Keratinocyte (primary cell): ENCODE data around the gene CHST8. TPM values are rescaled to one million over a fixed set of nuclear protein-coding genes. Genes with fewer than 3 reads are reported as not detected.

ENCODE experiments used
- DNase-seq: peaks from one replicate; pipeline ENCODE4 v3.0.0-alpha.2; 2011; ENCODE audit warnings: low read depth, missing footprints, low spot score
- FAIRE-seq: peaks from 2 replicates; lab custom pipeline; 2011; peaks lifted over from hg19 to GRCh38; lab: Jason Lieb, UNC
- H2AFZ ChIP-seq: 2 replicates; pipeline ENCODE4 v1.6.0; 2012; ENCODE audit warnings: low read length, control low read depth, inconsistent platforms; ENCODE audit not compliant: control insufficient read depth
- H3K27ac ChIP-seq: 2 replicates; pipeline ENCODE4 v1.5.1; 2011; ENCODE audit warnings: low read length; ENCODE audit not compliant: control insufficient read depth, insufficient read depth
- H3K27me3 ChIP-seq: 3 replicates; pipeline ENCODE4 v1.6.0; 2011; ENCODE audit warnings: low read length; ENCODE audit not compliant: control insufficient read depth, insufficient read depth; ENCODE audit errors: extremely low read depth
- H3K36me3 ChIP-seq, 2 experiments: 2 replicates in 1 of 2; 3 replicates in 1 of 2; pipeline ENCODE4 v1.5.1; 2011; ENCODE audit warnings: low read length in 2 of 2, mild to moderate bottlenecking in 1 of 2; ENCODE audit not compliant: control insufficient read depth in 2 of 2, insufficient read depth in 2 of 2; ENCODE audit errors: extremely low read depth in 1 of 2
- H3K4me1 ChIP-seq: 3 replicates; pipeline ENCODE4 v1.5.1; 2011; ENCODE audit warnings: low read length; ENCODE audit not compliant: control insufficient read depth, insufficient read depth; ENCODE audit errors: extremely low read depth
- H3K4me2 ChIP-seq: 3 replicates; pipeline ENCODE4 v1.6.0; 2011; ENCODE audit warnings: low read depth, low read length; ENCODE audit not compliant: control insufficient read depth, insufficient read depth; ENCODE audit errors: extremely low read depth
- H3K4me3 ChIP-seq, 3 experiments: fragments of 200-600 bp in 1 of 3; sonication (generic) in 1 of 3; 2 replicates in 2 of 3; 3 replicates in 1 of 3; pipeline ENCODE4 v1.5.1; 2011 to 2016; ENCODE audit warnings: low read length in 3 of 3, mild to moderate bottlenecking in 3 of 3, control low read depth in 2 of 3, inconsistent platforms in 1 of 3, low read depth in 1 of 3, mixed read lengths in 1 of 3, mixed run types in 1 of 3, moderate library complexity in 1 of 3; ENCODE audit not compliant: control insufficient read depth in 2 of 3, insufficient read depth in 2 of 3; ENCODE audit errors: extremely low read depth in 1 of 3
- H3K79me2 ChIP-seq: 2 replicates; pipeline ENCODE4 v1.6.0; 2012; ENCODE audit warnings: low read length; ENCODE audit not compliant: control insufficient read depth, insufficient read depth
- H3K9ac ChIP-seq: 3 replicates; pipeline ENCODE4 v1.6.0; 2011; ENCODE audit warnings: low read length; ENCODE audit not compliant: control insufficient read depth, insufficient read depth; ENCODE audit errors: extremely low read depth
- H3K9me1 ChIP-seq: 3 replicates; pipeline ENCODE4 v1.6.0; 2011; ENCODE audit warnings: low read length; ENCODE audit not compliant: control insufficient read depth, insufficient read depth; ENCODE audit errors: extremely low read depth
- H3K9me3 ChIP-seq: 2 replicates; pipeline ENCODE4 v1.5.1; 2012; ENCODE audit warnings: low read depth, low read length; ENCODE audit not compliant: control insufficient read depth
- H4K20me1 ChIP-seq: 3 replicates; pipeline ENCODE4 v1.6.0; 2011; ENCODE audit warnings: low read length; ENCODE audit not compliant: control insufficient read depth, insufficient read depth; ENCODE audit errors: extremely low read depth
- EZH2 ChIP-seq: IDR thresholded peaks from one replicate; pipeline ENCODE4 v1.6.1; 2012; ENCODE audit warnings: inconsistent platforms, mild to moderate bottlenecking, low read length, moderate library complexity
- dilution Hi-C: fragments of 300-500 bp; cut with MboI; formaldehyde crosslinking; loops from one replicate; pipeline ENCODE4 v1.7.0; 2020; ENCODE audit warnings: low sequenced_read_pairs; ENCODE audit not compliant: extremely low pct_ligation_motif_present
- polyA plus RNA-seq, 5 experiments: library from polyadenylated mRNA; depleted of rRNA in 3 of 5; stranded (reverse) in 3 of 5; stranded (forward) in 1 of 5; unstranded in 1 of 5; fragments of >200 nt; gene quantifications; 1 replicate in 1 of 5; 2 replicates in 3 of 5; 3 replicates in 1 of 5; pipeline versions ENCODE4 v1.2.1 to v1.2.3, GENCODE V29; 2011 to 2012; ENCODE audit warnings: missing spikeins in 2 of 5, low read depth in 1 of 5, low replicate concordance in 1 of 5
- TF ChIP-seq, protein P1 (sequence below), 3 experiments: IDR thresholded peaks in 1 of 3; conservative IDR thresholded peaks in 1 of 3; optimal IDR thresholded peaks in 1 of 3; 2 replicates in 2 of 3; 3 replicates in 1 of 3; pipeline versions ENCODE3 to v1.5.1; 2011; ENCODE audit warnings: low read length in 3 of 3, mild to moderate bottlenecking in 3 of 3, moderate library complexity in 2 of 3, control low read depth in 1 of 3, inconsistent platforms in 1 of 3; ENCODE audit not compliant: insufficient read depth in 2 of 3; ENCODE audit errors: extremely low read depth in 1 of 3

Gene CHST8
- polyA plus RNA-seq, 1 donor (not counting 4 experiments of a cell fraction or from before 2014, with no cell fraction given), result not detected

DNA sequence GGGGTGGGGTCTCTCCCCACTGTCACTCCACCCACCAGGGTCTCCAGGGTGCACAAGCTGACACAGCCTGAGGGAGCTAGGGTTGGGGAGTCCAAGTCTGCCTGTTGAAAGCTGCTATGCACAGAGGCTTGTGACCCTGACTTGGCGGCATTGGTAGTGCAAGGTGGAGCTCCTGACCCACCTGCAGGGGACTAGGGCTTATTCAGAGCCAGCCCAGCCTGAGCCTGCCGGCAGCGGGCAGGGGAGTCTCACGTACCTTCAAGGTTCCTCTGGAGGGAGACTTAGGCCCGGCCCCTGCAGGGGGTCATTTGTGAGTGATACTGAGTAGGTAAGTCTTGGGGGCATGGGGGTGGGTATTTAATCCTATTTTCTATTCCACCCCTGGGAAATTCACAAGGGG is 179.7 kb downstream of the CHST8 start:
- no peak overlapping the region for H2AFZ ChIP-seq
- H4K20me1 ChIP-seq, result peaks cover 10% of the 10 kb centered on the region
- FAIRE-seq (no peak), DNase-seq (no peak)
- no peak overlapping the region for H3K9ac ChIP-seq
- H3K9me1 ChIP-seq, result peaks cover 3% of the 10 kb centered on the region
- TF ChIP-seq EZH2, result no peak
- TF ChIP-seq, protein P1, sequence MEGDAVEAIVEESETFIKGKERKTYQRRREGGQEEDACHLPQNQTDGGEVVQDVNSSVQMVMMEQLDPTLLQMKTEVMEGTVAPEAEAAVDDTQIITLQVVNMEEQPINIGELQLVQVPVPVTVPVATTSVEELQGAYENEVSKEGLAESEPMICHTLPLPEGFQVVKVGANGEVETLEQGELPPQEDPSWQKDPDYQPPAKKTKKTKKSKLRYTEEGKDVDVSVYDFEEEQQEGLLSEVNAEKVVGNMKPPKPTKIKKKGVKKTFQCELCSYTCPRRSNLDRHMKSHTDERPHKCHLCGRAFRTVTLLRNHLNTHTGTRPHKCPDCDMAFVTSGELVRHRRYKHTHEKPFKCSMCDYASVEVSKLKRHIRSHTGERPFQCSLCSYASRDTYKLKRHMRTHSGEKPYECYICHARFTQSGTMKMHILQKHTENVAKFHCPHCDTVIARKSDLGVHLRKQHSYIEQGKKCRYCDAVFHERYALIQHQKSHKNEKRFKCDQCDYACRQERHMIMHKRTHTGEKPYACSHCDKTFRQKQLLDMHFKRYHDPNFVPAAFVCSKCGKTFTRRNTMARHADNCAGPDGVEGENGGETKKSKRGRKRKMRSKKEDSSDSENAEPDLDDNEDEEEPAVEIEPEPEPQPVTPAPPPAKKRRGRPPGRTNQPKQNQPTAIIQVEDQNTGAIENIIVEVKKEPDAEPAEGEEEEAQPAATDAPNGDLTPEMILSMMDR (optimal IDR thresholded peaks at IDR 0.05 in 1 of 3, IDR thresholded peaks at IDR 0.05 in 1 of 3, conservative IDR thresholded peaks at IDR 0.05 in 1 of 3; ENCODE audit: extremely low read depth in 1 of 3, insufficient read depth in 2 of 3, low read length in 3 of 3), result no peak
- no peaks in the 10 kb centered on the region for H3K9me3 ChIP-seq
- H3K4me2 ChIP-seq, result no peak overlapping the region
- peaks cover 7% of the 10 kb centered on the region for H3K79me2 ChIP-seq
- H3K36me3 ChIP-seq, result peaks cover 6 to 41% of the 10 kb centered on the region in 2 experiments
- peaks cover 25% of the 10 kb centered on the region for H3K4me1 ChIP-seq
- H3K27me3 ChIP-seq, result no peaks in the 10 kb centered on the region
- no peak overlapping the region for H3K27ac ChIP-seq
- dilution Hi-C loops, result no loop called here
- H3K4me3 ChIP-seq, result no peak overlapping the region

DNA sequence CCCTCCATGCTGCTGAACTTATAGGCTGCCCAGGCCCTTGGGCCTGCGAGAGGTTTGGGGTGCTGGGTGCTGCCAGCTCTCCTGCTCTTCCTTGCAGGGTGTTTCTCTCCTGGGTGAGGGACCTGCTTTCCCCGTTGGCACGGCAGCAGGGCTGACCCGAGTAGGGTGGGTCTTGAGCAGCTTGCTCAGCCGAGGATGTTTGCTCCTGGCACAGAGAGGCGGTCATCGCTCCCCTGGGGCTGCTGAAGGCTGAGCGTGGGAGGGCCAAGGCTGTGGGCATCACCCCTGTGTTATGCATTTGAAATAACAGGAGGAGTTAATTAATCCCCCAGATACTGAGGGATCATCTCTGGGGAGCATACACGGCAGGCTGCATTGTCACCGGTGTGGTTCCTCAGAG is 180.2 kb downstream of the CHST8 start:
- TF ChIP-seq, protein P1 (optimal IDR thresholded peaks at IDR 0.05 in 1 of 3, IDR thresholded peaks at IDR 0.05 in 1 of 3, conservative IDR thresholded peaks at IDR 0.05 in 1 of 3; ENCODE audit: extremely low read depth in 1 of 3, insufficient read depth in 2 of 3, low read length in 3 of 3), result no peak
- TF ChIP-seq EZH2, result no peak
- no peak overlapping the region for H3K9ac ChIP-seq
- FAIRE-seq (no peak), DNase-seq (no peak)
- no peaks in the 10 kb centered on the region for H3K9me3 ChIP-seq
- H3K27me3 ChIP-seq, result no peaks in the 10 kb centered on the region
- H3K4me3 ChIP-seq, result no peak overlapping the region
- peaks cover 7% of the 10 kb centered on the region for H3K79me2 ChIP-seq
- no peak overlapping the region for H3K4me2 ChIP-seq
- peaks cover 10% of the 10 kb centered on the region for H4K20me1 ChIP-seq
- no peak overlapping the region for H2AFZ ChIP-seq
- dilution Hi-C loops, result no loop called here
- H3K36me3 ChIP-seq, result peaks cover 6 to 43% of the 10 kb centered on the region in 2 experiments
- H3K4me1 ChIP-seq, result peaks cover 28% of the 10 kb centered on the region
- peaks cover 3% of the 10 kb centered on the region for H3K9me1 ChIP-seq
- no peak overlapping the region for H3K27ac ChIP-seq
